ENCODE measurements around the gene REV3L. TPM values are rescaled to one million over a fixed set of nuclear protein-coding genes. Genes with fewer than 3 reads are reported as not detected.
A peak's percentile ranks its signal among the peaks of the same experiment; 100 is the strongest.

The REV3L gene
- total RNA-seq, 1 experiment from 2014 or later = 6.6 TPM

DNA sequence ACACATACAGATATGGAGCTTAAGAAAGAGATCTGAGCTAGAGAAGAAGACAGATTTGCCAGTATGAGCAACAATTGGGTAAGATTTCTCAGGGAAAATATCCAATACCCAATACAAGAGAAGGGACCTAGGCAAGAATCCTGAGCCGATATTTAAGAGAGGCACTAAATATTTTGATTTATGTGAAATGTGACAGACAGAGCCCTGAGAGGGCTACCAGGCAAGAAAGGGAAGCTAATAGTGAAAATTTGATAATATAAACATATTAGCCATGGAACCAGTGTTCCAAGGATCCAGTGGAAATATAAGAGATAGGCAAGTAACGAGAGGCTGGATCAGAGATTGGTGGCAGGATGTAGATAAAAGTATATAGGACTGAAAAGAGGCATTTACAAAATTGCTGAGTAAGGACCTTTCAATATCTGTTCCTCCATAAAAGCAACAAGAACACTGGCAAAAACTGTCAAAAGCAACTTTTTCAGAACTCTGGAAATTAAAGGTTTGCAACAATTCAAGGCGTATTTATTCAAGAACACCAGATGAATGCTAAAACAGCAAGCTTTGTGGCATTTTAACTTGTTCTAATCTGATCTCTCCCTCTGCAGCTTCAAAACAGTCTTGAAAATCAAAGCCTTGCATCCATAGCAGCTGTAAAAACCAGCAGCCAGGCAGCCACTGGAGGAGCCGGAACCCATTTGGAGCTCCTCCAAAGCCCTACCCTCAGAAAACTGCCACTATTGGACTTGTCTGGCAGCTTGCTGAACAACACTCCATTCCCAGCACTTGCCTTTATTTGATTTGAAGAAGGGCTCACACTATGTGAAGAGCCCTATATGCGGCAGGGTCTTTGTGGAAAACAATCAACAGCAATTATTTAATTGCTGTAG is 58.8 kb downstream of the REV3L start:
- peak; percentile 28 for DNase-seq
- no peaks in the 10 kb centered on the region for H3K27me3 ChIP-seq
- H3K4me3 ChIP-seq = no peak overlapping the region
- H3K36me3 ChIP-seq = no peaks in the 10 kb centered on the region; the same call in 1 of the 2 replicates
- peaks cover 12% of the 10 kb centered on the region for H3K9me3 ChIP-seq

DNA sequence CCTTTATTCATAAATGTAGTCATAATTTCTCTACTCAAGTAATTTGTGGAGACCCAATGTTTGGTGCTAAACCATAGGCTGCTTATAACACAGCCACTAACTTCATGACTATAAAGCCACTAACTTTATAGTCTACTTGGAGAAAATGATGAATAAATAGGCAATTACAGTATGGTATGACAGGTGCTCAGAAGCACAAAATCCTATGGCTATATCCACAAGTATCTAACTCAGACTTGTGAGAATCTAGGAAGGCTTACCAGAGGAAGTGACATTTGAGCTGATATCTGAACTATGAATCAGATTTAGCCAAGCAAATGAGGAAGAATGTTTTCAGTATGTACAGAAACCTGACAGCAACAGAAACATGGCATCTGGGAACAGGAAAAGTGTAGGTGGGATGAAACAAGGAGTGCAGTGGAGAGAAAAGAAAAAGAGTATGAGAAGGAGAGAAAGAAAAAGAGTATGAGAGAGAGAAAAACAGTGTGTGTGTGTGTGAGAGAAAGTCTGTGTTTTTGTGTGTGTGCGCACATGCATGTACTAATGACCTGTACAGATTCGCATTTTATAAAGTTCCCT is 59.9 kb downstream of the REV3L start:
- DNase-seq = no peak
- Histone ChIP-seq H3K9me3 (peaks cover 2% of the 10 kb centered on the region; the same call in 1 of the 2 replicates), H3K27me3 (no peaks in the 10 kb centered on the region), H3K36me3 (no peaks in the 10 kb centered on the region), H3K4me3 (no peak overlapping the region)

DNA sequence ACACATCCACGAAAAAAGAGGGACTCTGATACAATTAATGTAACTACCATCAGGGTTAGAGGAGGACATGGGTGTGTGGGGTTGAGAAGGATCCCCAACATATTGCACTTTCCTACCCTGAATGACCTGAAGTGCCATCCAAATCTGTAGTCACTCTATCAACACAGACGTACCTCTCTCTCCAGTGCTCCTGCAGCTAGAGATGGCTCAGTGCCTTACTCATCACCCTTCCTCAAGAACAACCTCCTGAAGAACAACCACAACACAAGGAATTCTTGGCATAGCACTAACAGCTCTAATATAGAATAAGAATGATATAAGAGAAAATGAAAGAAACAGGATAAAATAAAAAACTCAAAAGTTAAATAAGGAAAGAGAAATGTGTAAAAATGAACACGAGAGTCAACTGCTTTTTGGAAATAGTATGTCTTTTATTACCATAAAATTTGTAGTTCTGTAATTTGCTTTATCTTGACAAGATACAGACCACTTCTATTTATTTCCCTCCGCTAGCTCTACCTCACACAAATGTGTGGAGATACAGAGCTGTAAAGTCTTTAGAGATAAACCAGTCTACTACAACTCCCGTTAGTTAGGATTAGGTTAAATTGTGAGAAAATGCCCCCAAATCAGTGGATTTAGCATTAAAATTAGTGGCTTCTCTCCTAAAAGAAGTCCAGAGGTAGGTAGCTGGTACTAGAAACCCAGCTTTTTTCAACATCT is 63.9 kb downstream of the REV3L start:
- Histone ChIP-seq H3K36me3 (no peaks in the 10 kb centered on the region), H3K4me3 (no peak overlapping the region), H3K27me3 (no peaks in the 10 kb centered on the region), H3K9me3 (no peaks in the 10 kb centered on the region)
- DNase-seq = peak; percentile 11

DNA sequence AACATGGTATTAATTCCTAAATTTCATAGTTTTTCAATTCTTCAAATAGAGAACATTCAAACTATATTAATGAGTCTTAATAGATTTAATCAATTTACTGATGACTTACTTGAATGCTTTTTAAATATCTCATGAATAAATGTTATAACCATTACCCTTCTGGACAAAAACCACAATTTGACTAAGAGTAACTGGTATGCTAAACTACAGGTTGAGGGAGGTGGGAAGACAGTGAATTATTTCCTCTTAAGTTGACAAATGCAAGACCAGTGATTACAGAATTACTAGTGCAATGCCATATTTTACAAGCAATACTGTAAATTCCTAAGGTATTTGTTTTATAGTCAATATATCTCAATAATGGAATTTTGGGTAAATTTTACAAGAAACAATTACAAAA is 65.1 kb downstream of the REV3L start:
- DNase-seq = no peak
- H3K9me3 ChIP-seq = no peaks in the 10 kb centered on the region
- H3K27me3 ChIP-seq = no peaks in the 10 kb centered on the region
- H3K4me3 ChIP-seq = no peak overlapping the region
- H3K36me3 ChIP-seq = no peaks in the 10 kb centered on the region; the same call in 1 of the 2 replicates

DNA sequence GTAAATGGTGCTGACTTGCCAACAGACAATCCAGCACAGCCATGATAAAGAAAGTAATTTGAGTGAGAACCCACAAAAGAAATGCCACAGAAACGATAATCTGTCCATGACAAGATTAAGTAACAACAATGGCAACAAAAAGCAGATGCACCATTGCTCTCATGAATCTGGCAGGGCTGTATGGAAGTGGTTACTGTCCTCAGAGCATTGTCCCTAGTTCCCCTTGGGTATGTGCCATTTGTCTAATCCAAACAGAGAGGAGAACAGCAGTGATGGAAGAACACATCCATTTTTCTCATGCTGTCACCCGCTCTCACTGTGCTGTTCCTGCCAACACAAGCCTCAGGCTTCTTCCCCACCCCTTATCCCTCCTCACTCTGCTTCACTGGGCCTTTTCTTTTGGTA is 65.8 kb downstream of the REV3L start:
- Histone ChIP-seq H3K4me3 (no peak overlapping the region), H3K9me3 (no peaks in the 10 kb centered on the region), H3K36me3 (no peaks in the 10 kb centered on the region; the same call in 1 of the 2 replicates), H3K27me3 (no peaks in the 10 kb centered on the region)
- DNase-seq = peak; percentile 2

DNA sequence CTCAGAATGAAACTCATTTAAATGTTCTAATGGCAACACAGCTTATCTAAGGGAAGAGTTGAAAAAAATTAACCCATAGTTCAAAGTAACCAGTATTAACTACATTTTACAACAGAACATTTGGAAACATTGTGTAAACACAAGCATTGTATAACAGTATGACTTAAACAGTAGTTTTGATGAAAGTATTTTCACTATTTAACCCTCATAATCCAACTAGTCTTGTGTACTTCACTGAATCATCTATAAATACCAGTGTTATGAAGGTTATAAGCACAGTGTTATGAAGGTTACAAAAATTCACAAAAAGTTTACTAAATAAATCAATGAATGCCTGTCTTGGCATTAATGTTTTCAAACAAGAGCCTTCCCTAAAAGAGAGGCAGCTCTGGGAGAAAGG is 66.5 kb downstream of the REV3L start:
- no peaks in the 10 kb centered on the region for H3K9me3 ChIP-seq
- DNase-seq = no peak
- no peak overlapping the region for H3K4me3 ChIP-seq
- H3K27me3 ChIP-seq = no peaks in the 10 kb centered on the region
- no peaks in the 10 kb centered on the region; the same call in 1 of the 2 replicates for H3K36me3 ChIP-seq

DNA sequence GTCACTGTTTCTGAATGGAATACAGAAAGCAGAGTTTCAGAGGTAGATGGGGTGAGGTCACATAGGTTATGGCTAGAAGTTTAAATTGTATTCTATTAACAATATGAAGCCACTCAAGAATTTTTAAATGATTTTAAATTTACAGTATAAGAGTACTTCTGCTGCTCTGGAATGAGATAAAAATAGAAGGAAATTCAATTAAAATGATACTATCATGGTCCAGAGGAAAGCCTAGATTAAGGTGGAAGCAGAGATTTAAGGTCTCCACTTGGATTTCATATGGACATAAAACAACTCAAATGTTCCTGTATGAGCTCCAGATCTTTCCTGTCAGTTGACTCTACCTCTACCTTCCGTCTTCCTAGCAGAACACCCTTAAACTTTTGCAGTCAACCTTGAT is 68.6 kb downstream of the REV3L start:
- Histone ChIP-seq H3K36me3 (no peaks in the 10 kb centered on the region; the same call in none of the 2 replicates), H3K9me3 (no peaks in the 10 kb centered on the region), H3K27me3 (no peaks in the 10 kb centered on the region), H3K4me3 (no peak overlapping the region)
- DNase-seq = no peak

DNA sequence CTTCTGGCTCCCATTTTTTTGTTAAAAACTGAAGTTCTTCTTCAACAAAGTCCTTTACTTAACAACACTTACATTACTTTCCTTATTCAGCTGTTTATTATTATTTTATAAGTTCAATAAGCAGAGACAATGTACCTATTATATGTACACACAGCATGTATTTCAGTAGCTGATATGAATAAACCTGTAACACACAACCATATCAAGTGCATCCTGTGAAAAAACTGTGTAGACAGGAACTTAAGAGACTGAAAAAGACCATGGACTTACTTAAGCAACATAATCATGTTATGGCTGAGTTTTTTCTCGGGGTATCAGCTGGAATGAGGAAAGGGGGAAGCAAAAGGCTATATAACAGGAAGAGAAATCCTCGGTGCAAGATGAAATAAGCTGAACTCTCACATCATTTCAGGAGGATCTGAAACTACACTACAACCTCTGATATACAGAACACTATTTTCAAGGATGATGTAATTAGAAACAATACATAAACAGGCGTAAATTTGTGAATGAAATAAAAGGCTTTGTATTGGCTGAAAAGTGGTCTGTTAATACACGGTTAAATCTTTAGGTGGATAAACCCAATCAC is 70.9 kb downstream of the REV3L start:
- Histone ChIP-seq H3K9me3 (no peaks in the 10 kb centered on the region), H3K36me3 (peaks cover 4% of the 10 kb centered on the region), H3K27me3 (no peaks in the 10 kb centered on the region), H3K4me3 (no peak overlapping the region)
- no peak for DNase-seq

DNA sequence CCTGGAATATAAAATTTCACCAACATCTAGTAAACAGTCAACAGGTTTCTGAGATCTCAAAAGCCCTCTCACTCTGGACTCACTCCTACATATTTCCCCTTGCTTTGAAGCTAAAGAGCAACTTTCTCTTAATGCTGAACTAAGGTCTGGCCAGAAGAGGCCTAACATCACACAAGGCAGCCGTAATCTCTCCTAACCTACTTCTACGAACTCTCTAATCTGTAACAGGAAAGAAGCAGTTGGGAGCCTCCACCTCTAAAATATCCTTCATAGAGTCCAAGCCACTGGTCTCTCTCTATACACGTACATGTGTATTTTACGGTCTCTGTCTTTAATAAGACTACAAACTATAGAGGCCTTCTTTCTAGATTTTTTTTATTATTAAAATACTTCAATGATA is 72.0 kb downstream of the REV3L start:
- DNase-seq = no peak
- H3K36me3 ChIP-seq = peaks cover 8% of the 10 kb centered on the region
- no peaks in the 10 kb centered on the region for H3K9me3 ChIP-seq
- H3K27me3 ChIP-seq = no peaks in the 10 kb centered on the region
- no peak overlapping the region for H3K4me3 ChIP-seq

DNA sequence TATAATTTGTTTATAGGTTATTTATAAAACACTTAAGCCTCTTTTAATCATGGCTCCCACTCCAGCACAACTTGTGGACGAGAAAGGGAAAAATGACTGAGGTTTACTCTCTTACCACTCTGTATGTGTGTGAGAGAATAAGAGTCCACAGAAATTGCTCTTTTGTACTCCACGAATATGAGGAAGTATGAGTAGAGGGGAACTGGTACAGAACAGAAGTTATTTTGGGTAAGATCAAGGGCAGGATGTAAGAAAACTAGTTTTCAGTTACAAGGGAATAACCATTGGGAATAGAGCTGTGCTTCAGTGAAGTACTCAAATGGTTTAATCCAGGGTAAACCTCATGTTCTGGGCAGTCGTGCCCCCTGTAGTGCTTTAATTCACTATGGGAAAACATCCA is 72.6 kb downstream of the REV3L start:
- H3K36me3 ChIP-seq = peaks cover 11% of the 10 kb centered on the region
- H3K27me3 ChIP-seq = no peaks in the 10 kb centered on the region
- no peak overlapping the region for H3K4me3 ChIP-seq
- no peaks in the 10 kb centered on the region for H3K9me3 ChIP-seq
- no peak for DNase-seq

DNA sequence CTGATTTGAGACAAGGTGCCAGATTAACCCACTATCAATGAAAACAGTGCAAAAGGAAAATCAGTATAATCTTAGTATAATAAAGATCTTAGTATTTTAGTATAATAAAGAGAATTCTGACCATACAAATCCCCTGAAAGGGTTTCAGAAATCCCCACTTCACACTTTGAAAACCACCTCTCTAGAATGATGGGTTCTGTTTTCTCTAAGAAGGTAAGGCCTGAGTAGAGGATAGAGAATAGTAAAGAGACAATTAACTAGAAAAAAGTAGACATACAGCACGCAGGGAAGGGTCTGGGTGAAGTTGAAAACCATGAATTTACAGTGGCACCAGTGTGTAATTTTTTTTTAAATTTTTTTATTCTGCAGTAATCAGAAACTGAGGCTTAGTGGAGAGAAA is 73.6 kb downstream of the REV3L start:
- Histone ChIP-seq H3K27me3 (no peaks in the 10 kb centered on the region), H3K4me3 (no peak overlapping the region), H3K9me3 (peaks cover 4% of the 10 kb centered on the region; the same call in 1 of the 2 replicates), H3K36me3 (peaks cover 20% of the 10 kb centered on the region)
- DNase-seq = no peak

DNA sequence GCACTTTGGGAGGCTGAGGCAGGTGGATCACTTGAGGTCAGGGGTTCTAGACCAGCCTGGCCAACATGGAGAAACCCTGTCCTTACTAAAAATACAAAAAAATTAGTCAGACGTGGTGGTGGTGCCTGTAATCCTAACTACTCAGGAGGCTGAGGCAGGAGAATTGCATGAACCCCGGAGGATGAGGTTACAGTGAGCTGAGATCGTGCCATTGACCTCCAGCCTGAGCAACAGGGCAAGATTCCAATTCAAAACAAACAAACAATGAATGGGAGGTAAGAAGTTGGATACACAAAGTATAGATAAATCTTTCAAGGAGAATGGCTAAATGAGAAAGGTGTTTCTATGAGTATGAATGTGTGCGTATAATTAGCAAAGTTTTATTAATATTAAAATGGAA is 75.3 kb downstream of the REV3L start:
- Histone ChIP-seq H3K4me3 (no peak overlapping the region), H3K36me3 (peaks cover 35% of the 10 kb centered on the region), H3K27me3 (no peaks in the 10 kb centered on the region), H3K9me3 (peaks cover 8% of the 10 kb centered on the region; the same call in 1 of the 2 replicates)
- DNase-seq = no peak

DNA sequence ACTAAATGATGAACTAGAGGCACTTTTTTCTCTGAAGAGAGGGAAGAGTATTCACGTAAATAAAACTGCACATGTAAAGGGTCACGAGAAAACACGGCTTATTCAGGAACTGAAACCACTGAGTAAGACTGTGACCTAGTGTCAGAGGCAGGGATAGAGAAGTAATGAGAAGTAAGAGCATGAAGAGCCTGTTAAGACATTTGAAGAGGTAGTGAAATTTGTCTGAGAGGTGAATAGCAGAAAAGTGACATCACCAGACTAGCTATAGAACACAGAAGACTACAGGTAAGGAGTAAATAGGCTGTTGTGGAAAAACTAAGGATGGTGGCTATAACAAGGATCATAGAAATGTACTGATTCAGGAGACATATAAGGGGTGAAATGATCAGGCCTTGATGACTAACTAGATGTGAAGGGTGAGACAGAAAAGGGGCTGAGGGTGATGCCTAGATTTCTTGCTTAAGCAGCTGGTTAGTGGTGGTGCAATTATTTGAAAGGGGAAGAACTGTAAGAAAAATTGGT is 76.8 kb downstream of the REV3L start:
- no peaks in the 10 kb centered on the region for H3K27me3 ChIP-seq
- no peak for DNase-seq
- H3K9me3 ChIP-seq = peaks cover 8% of the 10 kb centered on the region; the same call in 1 of the 2 replicates
- H3K4me3 ChIP-seq = no peak overlapping the region
- peaks cover 42% of the 10 kb centered on the region for H3K36me3 ChIP-seq

DNA sequence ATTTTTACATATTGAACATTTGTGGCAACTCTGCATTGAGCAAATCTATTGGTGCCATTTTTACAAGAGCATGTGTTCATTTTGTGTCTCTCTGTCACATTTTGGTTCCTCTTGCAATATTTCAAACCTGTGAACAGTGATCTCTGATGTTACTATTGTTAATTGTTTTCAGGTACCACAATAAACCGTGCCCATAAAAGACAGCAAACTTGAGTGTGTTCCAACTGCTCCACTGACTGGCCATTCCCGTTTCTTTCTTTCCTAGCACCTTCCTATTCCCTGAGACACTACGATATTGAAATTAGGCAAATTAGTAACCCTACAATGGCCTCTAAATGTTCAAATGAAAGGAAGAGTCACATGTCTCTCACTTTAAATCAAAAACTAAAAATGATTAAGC is 79.6 kb downstream of the REV3L start:
- no peaks in the 10 kb centered on the region for H3K27me3 ChIP-seq
- DNase-seq = no peak
- H3K4me3 ChIP-seq = no peak overlapping the region
- H3K36me3 ChIP-seq = peaks cover 45% of the 10 kb centered on the region
- H3K9me3 ChIP-seq = peaks cover 8% of the 10 kb centered on the region; the same call in 1 of the 2 replicates

DNA sequence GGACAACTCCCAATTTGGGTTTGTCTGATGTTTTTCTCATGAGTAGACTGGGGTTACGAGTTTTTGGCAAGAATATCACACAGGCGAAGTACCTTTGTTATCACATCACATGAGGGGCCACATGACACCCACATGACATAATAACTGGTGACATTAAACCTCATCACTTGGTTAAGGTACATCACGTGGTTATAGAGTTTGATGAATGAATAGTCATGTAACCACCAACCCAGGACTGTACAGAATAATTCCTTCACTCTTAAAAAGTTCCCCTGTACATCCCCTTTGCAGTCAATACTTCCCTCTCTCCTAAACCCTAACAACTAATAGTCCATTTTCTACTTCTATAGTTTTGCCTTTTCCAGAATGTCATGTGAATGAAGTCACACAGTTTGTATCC is 83.4 kb downstream of the REV3L start:
- DNase-seq = no peak
- peaks cover 26% of the 10 kb centered on the region for H3K36me3 ChIP-seq
- no peaks in the 10 kb centered on the region for H3K27me3 ChIP-seq
- H3K4me3 ChIP-seq = no peak overlapping the region
- peaks cover 6% of the 10 kb centered on the region; the same call in 1 of the 2 replicates for H3K9me3 ChIP-seq

DNA sequence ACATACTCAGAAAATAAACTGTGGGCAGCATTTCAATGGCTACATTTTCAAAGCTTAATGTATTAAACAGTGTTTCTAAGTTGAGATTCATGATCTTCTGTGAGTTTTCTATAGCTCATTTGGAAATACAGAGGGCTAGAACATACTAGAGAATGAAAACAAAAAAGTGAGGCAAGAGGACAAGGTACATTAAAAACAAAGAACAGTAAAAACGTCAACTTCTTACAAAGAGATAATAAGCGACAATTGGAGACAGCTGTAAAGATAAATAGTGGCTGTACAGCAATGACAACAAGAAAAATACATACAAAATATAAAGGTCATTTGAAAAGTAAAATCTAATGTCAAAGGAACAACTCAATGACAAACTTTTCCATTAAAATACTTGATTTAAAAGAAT is 94.3 kb downstream of the REV3L start:
- H3K4me3 ChIP-seq = no peak overlapping the region
- DNase-seq = no peak
- H3K36me3 ChIP-seq = peaks cover 24% of the 10 kb centered on the region
- H3K9me3 ChIP-seq = no peaks in the 10 kb centered on the region
- no peaks in the 10 kb centered on the region for H3K27me3 ChIP-seq
